HCT116 (cell line): Measurements from ENCODE around the gene CLEC5A. TPM values are rescaled to one million over a fixed set of nuclear protein-coding genes. Genes with fewer than 3 reads are reported as not detected.

Experiments used
- ATAC-seq: fragments of 200-7000 bp; cut with Tn5 transposase; 2 replicates; pipeline ENCODE4 v1.9.1; 2020; ENCODE audit warnings: mild to moderate bottlenecking, moderate library complexity
- BruUV-seq: library from RNA; stranded (reverse); fragments of 400-500 nt; replicated peaks from 2 replicates; lab custom pipeline; 2021; lab: Mats Ljungman, UMichigan
- CTCF ChIA-PET: fragments of 300-600 bp; sonication (Branson Sonifier 250); formaldehyde crosslinking; loops from one replicate; lab custom pipeline; 2021; ENCODE audit warnings: antibody characterized with exemption; lab: Charles Lee
- POLR2A ChIA-PET: fragments of 300-600, 350-600 bp; sonication (Branson Sonifier 250); formaldehyde crosslinking; loops from one replicate; lab custom pipeline; 2021; ENCODE audit warnings: antibody characterized with exemption; lab: Charles Lee
- RAD21 ChIA-PET, 2 experiments: fragments of 300-600 bp; sonication (Branson Sonifier 250); formaldehyde crosslinking; loops; one replicate each; lab custom pipeline; 2023; ENCODE audit warnings: low total read pairs in 2 of 2; ENCODE audit not compliant: uncharacterized antibody in 2 of 2, unreplicated experiment in 2 of 2, low non-redundant PET in 1 of 2; lab: Charles Lee
- DNase-seq: peaks from one replicate; pipeline ENCODE4 v3.0.0-alpha.2; 2010; ENCODE audit warnings: low read depth, low spot score
- H2AFZ ChIP-seq: fragments of 200-600 bp; shearing (Covaris generic), sonication (generic); 2 replicates; pipeline ENCODE4 v1.6.1; 2017; ENCODE audit warnings: low read depth, mixed run types, mixed read lengths, antibody characterized with exemption, low read length; ENCODE audit not compliant: poor library complexity, severe bottlenecking
- H3K27ac ChIP-seq: 2 replicates; pipeline ENCODE4 v1.5.1; 2012; ENCODE audit warnings: low read depth, low read length
- H3K27me3 ChIP-seq: fragments of 200-600 bp; sonication (generic); 2 replicates; pipeline ENCODE4 v1.6.1; 2016; ENCODE audit warnings: mixed run types, low read length, mixed read lengths; ENCODE audit not compliant: insufficient read depth
- H3K36me3 ChIP-seq, 2 experiments: fragments of 200-500 bp in 1 of 2; fragments of 200-600 bp in 1 of 2; sonication (Bioruptor generic) in 1 of 2; sonication (generic) in 1 of 2; 2 replicates each; pipeline versions ENCODE4 v1.5.1 to v1.6.1; 2014 to 2016; ENCODE audit warnings: low read length in 2 of 2, inconsistent platforms in 1 of 2, mixed read lengths in 1 of 2, mixed run types in 1 of 2; ENCODE audit not compliant: insufficient read depth in 2 of 2, control insufficient read depth in 1 of 2
- H3K4me1 ChIP-seq, 2 experiments: fragments of 200-600 bp in 1 of 2; sonication (generic) in 1 of 2; 2 replicates each; pipeline versions ENCODE4 v1.5.1 to v1.6.1; 2012 to 2017; ENCODE audit warnings: low read length in 2 of 2, inconsistent platforms in 1 of 2, mild to moderate bottlenecking in 1 of 2, mixed read lengths in 1 of 2, mixed run types in 1 of 2, moderate library complexity in 1 of 2; ENCODE audit not compliant: insufficient read depth in 2 of 2, control insufficient read depth in 1 of 2
- H3K4me2 ChIP-seq: fragments of 200-600 bp; sonication (generic); 2 replicates; pipeline ENCODE4 v1.6.1; 2017; ENCODE audit warnings: mixed run types, low read length, mixed read lengths
- H3K4me3 ChIP-seq, 2 experiments: fragments of 200-600 bp in 1 of 2; sonication (generic) in 1 of 2; replicated peaks in 1 of 2; 2 replicates each; pipeline ENCODE4 v1.5.1; 2011 to 2016; ENCODE audit warnings: low read length in 2 of 2, control low read depth in 1 of 2, low read depth in 1 of 2, mild to moderate bottlenecking in 1 of 2, mixed read lengths in 1 of 2, mixed run types in 1 of 2
- H3K79me2 ChIP-seq: fragments of 200-600 bp; sonication (generic); 2 replicates; pipeline ENCODE4 v1.6.1; 2017; ENCODE audit warnings: mild to moderate bottlenecking, mixed run types, low read length, moderate library complexity, mixed read lengths; ENCODE audit not compliant: insufficient read depth
- H3K9ac ChIP-seq: fragments of 200-600 bp; sonication (generic); 2 replicates; pipeline ENCODE4 v1.6.1; 2016; ENCODE audit warnings: low read length, mixed read lengths
- H3K9me2 ChIP-seq: fragments of 200-600 bp; sonication (generic), shearing (Covaris generic); 2 replicates; pipeline ENCODE4 v1.6.1; 2017; ENCODE audit warnings: mixed run types, mild to moderate bottlenecking, moderate library complexity; ENCODE audit not compliant: insufficient read depth
- H3K9me3 ChIP-seq, 2 experiments: fragments of 200-500 bp in 1 of 2; fragments of 200-600 bp in 1 of 2; sonication (Bioruptor generic) in 1 of 2; sonication (generic) in 1 of 2; 2 replicates each; pipeline ENCODE4 v1.6.1; 2014 to 2017; ENCODE audit warnings: low read length in 2 of 2, mixed read lengths in 2 of 2, inconsistent platforms in 1 of 2, low read depth in 1 of 2, mild to moderate bottlenecking in 1 of 2, mixed run types in 1 of 2, moderate library complexity in 1 of 2; ENCODE audit not compliant: control insufficient read depth in 1 of 2, insufficient read depth in 1 of 2
- H4K20me1 ChIP-seq: fragments of 200-600 bp; sonication (generic), shearing (Covaris generic); 2 replicates; pipeline ENCODE4 v1.6.1; 2017; ENCODE audit warnings: mixed run types, mild to moderate bottlenecking, moderate library complexity; ENCODE audit not compliant: insufficient read depth
- CTCF ChIP-seq, 3 experiments: fragments of 200-600 bp in 1 of 3; sonication (generic) in 1 of 3; IDR thresholded peaks in 2 of 3; conservative IDR thresholded peaks in 1 of 3; 2 replicates each; pipeline ENCODE4 v1.5.1; 2012 to 2017; ENCODE audit warnings: low read depth in 2 of 3, low read length in 2 of 3, antibody characterized with exemption in 1 of 3, borderline replicate concordance in 1 of 3, control low read depth in 1 of 3, mild to moderate bottlenecking in 1 of 3, mixed read lengths in 1 of 3, mixed run types in 1 of 3, moderate library complexity in 1 of 3; ENCODE audit not compliant: insufficient read depth in 1 of 3
- FOSL1 ChIP-seq: IDR thresholded peaks from 2 replicates; pipeline ENCODE4 v1.6.1; 2012; ENCODE audit warnings: low read depth
- POLR2AphosphoS5 ChIP-seq: IDR thresholded peaks from 2 replicates; pipeline ENCODE4 v1.6.1; 2011; ENCODE audit warnings: mild to moderate bottlenecking, low read depth, low read length, moderate library complexity
- SIN3A ChIP-seq: IDR thresholded peaks from 2 replicates; pipeline ENCODE4 v1.6.1; 2012; ENCODE audit warnings: low read depth
- intact Hi-C: fragments of 100-400 bp; cut with micrococcal nuclease; formaldehyde crosslinking; loops from 2 replicates; pipeline ENCODE4 v1.10.0; 2022
- total RNA-seq: library from RNA; stranded (reverse); gene quantifications from one replicate; pipeline ENCODE4 v1.2.1, GENCODE V29; 2021; ENCODE audit not compliant: unreplicated experiment

Gene CLEC5A
- total RNA-seq, 1 experiment from 2014 or later = 0.32 TPM

- no peak overlapping the region for H3K27ac ChIP-seq
- H3K36me3 ChIP-seq = no peaks in the 10 kb centered on the region
- no peaks in the 10 kb centered on the region for H3K9me3 ChIP-seq
- TF ChIP-seq POLR2AphosphoS5 = no peak
- no peak for TF ChIP-seq SIN3A
- no peak for TF ChIP-seq FOSL1
- no peak for TF ChIP-seq CTCF (IDR thresholded peaks at IDR 0.05 in 2 of 3, conservative IDR thresholded peaks at IDR 0.05 in 1 of 3; ENCODE audit: borderline replicate concordance in 1 of 3, insufficient read depth in 1 of 3, low read depth in 2 of 3, low read length in 2 of 3)
- TF ChIP-seq, all 23 proteins: peak for 0
- H3K27me3 ChIP-seq = no peaks in the 10 kb centered on the region
- no peaks in the 10 kb centered on the region for H3K9me2 ChIP-seq
- peaks cover 0 to 5% of the 10 kb centered on the region in 2 experiments; a peak in 2 of 4 replicates for H3K4me1 ChIP-seq
- peak; percentile 34 for ATAC-seq
- no peaks in the 10 kb centered on the region for H3K79me2 ChIP-seq
- CTCF ChIA-PET = interaction anchor here (0.8 to 3.1 kb wide), 23 partner anchors 9 to 370 kb away, joined by 3 to 36 read pairs (median 5); no protein-coding TSS in a partner anchor
- peak overlapping the region in 1 of 2 experiments; percentile 30; a peak in 1 of 4 replicates for H3K4me3 ChIP-seq
- H3K4me2 ChIP-seq = peak overlapping the region; percentile 68
- intact Hi-C loops = loop anchor here (1.0 to 5.0 kb wide), 2 partner anchors 213 to 324 kb away; no protein-coding TSS in a partner anchor
- RAD21 ChIA-PET = interaction anchor here in 1 of 2 experiments (0.9 kb wide), 1 partner anchor 209 kb away, joined by 3 read pairs; no protein-coding TSS in a partner anchor
- DNase-seq = no peak
- no peaks in the 10 kb centered on the region for H4K20me1 ChIP-seq
- POLR2A ChIA-PET = interaction anchor here (1.0 kb wide), 1 partner anchor 192 kb away, joined by 4 read pairs; no protein-coding TSS in a partner anchor
- H3K9ac ChIP-seq = no peak overlapping the region
- peak overlapping the region; percentile 71 for H2AFZ ChIP-seq
- no TSS peak for BruUV-seq
Measured at GRCh38 chr7:141976524-141977245, 29.9 kb upstream of the CLEC5A start.
